GM18499 (cell line): ENCODE data around the gene PRAMEF5.
"Not testable (repeated sequence)": the region's sequence is repeated elsewhere in the genome, so short reads cannot be mapped to it uniquely, and the experiment has no call there.

ENCODE experiments used
- ATAC-seq: cut with Tn5 transposase; IDR thresholded peaks from one replicate; pipeline ENCODE4 v1.9.1; 2021; ENCODE audit warnings: moderate number of reproducible peaks; ENCODE audit not compliant: insufficient read depth, unreplicated experiment

The PRAMEF5 gene

GRCh38 chr1:13265124-13265523 is 11.1 kb downstream of the PRAMEF5 start:
- not testable (repeated sequence) for ATAC-seq

GRCh38 chr1:13277016-13277415 is 23.0 kb downstream of the PRAMEF5 start:
- not testable (repeated sequence) for ATAC-seq

- not testable (repeated sequence) for ATAC-seq
Measured at GRCh38 chr1:13279617-13280016, 25.6 kb downstream of the PRAMEF5 start.

- ATAC-seq: not testable (repeated sequence)
Measured at GRCh38 chr1:13285037-13285436, 31.0 kb downstream of the PRAMEF5 start, which contains the start of gene PRAMEF8. Gene PRAMEF8, minus strand, starts transcription at chr1:13285137. Its CDS starts 1,046 bp downstream, at chr1:13284091.

DNA sequence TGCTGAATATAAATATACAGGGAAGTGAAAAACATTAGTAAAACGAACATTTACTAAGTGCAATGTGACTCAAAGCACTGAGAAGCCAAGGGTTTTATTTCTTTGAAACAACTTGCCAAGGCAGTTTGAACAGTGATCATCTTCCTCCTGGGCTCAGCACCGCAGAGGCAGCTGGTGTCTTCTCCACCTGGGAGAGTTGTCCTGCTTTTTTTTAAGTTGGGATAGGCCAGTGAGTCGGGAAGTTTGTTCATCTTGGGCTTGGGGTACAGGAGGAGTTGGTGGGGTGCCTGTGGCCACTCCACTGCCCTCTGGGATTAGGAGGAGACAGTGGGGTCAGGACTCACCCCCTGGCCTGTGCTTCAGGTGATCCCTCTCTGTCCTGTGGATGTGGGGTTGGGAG is 35.0 kb downstream of the PRAMEF5 start:
- not testable (repeated sequence) for ATAC-seq

DNA sequence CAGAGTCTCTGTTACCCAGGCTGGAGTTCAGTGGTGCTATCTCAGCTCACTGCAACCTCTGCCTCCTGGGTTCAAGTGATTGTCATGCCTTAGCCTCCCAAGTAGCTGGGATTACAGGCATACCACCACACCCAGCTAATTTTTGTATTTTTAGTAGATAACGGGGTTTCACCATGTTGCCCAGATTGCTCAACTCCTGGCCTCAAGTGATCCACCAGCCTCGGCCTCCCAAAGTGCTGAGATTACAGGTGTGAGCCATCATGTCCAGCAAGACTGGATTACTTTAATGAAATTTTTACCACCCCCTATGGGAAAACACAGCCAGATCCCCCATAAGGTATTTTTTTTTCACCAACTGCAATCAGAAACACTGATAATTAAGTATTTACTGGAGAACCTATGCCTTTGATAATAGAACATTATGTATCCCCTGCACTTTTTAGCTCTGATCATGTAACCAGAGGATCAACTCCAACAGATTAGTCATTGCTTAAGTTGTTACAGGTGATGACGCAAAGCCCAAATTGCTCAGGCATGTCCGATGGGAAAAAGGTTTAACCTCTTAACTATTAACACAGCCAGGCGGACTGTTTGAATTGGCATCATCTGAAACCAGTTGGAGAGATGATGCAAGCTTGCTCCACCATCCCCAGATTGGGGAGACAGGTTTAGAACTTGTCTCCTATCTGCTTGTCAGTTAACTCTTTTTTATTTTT is 43.4 kb downstream of the PRAMEF5 start:
- ATAC-seq: not testable (repeated sequence)

DNA sequence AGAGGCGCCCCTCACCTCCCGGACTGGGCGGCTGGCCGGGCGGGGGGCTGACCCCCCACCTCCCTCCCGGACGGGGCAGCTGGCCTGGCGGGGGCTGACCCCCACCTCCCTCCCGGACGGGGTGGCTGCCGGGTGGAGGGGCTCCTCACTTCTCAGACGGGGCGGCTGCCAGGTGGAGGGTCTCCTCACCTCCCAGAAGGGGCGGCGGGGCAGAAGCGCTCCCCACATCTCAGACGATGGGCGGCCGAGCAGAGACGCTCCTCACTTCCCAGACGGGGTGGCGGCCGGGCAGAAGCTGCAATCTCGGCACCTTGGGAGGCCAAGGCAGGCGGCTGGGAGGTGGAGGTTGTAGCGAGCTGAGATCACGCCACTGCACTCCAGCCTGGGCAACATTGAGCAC is 44.7 kb downstream of the PRAMEF5 start:
- ATAC-seq: not testable (repeated sequence)

DNA sequence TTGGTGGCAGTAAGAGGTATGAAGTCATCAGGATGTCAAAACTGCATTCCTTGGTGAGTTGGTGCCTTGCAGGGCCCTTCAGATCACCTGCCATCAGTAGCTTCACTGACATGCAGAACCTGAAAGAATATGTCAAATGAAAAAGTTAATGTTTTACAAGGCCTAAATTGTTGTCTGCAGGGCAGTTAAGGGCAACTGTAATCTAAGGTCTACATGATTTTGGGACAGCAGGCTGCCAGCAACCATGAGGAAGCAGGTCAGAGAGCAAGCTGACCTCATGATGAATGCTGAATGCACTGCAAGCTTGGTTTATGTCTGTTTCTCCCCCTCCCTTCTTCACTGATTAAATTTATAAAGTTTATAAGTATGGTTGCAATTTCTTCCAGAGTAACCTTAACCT is 48.2 kb downstream of the PRAMEF5 start:
- ATAC-seq: not testable (repeated sequence)

DNA sequence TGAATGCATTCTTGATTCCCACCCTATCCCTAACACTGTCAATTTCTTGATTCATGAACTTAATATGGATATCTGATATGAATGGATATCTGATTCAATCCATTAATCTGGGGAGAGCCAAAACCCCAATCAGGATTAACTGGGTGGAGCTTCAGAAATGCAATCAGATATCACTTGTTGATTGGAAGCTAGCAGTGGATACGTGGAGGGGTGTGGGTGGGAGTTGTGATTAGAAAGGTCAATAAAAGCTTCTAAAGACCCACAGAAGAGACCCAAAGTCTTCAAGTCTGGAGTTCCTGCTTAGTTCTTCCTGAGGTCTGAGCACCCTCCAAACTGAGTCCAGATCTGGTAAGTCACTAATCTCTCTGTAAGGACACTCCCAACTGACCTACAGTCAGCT is 49.2 kb downstream of the PRAMEF5 start, which contains the start of gene PRAMEF33:
PRAMEF33 (plus strand) TSS at position 301 of the 400 bp plus-strand sequence. CDS start 2,416 bp downstream, outside the sequence.
- not testable (repeated sequence) for ATAC-seq
